Immature natural killer cell (primary cell): ENCODE data around the gene SPIRE2. TPM values are rescaled to one million over a fixed set of nuclear protein-coding genes. Genes with fewer than 3 reads are reported as not detected.
"Not testable (repeated sequence)": the region's sequence is repeated elsewhere in the genome, so short reads cannot be mapped to it uniquely, and the experiment has no call there.

ENCODE experiments used
- DNase-seq, 3 donors: peaks; one replicate each; pipeline ENCODE4 v3.0.0; 2022; ENCODE audit warnings: mixed read lengths in 1 of 3
- H3K27ac Mint-ChIP-seq, 6 donors: one replicate each; pipeline ENCODE4 v1.8.0; 2020; ENCODE audit warnings: mixed read lengths in 6 of 6, mild to moderate bottlenecking in 5 of 6, inconsistent platforms in 4 of 6, moderate library complexity in 3 of 6
- H3K27me3 Mint-ChIP-seq, 3 donors: one replicate each; pipeline ENCODE4 v1.8.0; 2020 to 2021; ENCODE audit warnings: low read depth in 3 of 3, mild to moderate bottlenecking in 3 of 3, mixed read lengths in 3 of 3, moderate library complexity in 3 of 3, inconsistent platforms in 1 of 3
- H3K36me3 Mint-ChIP-seq, 3 donors: one replicate each; pipeline ENCODE4 v1.8.0; 2020; ENCODE audit warnings: mixed read lengths in 3 of 3, inconsistent platforms in 2 of 3, mild to moderate bottlenecking in 2 of 3
- H3K4me1 Mint-ChIP-seq, 2 donors: one replicate each; pipeline ENCODE4 v1.8.0; 2020; ENCODE audit warnings: inconsistent platforms in 2 of 2, mild to moderate bottlenecking in 2 of 2, mixed read lengths in 2 of 2, moderate library complexity in 1 of 2
- H3K4me3 Mint-ChIP-seq, 5 donors: one replicate each; pipeline ENCODE4 v1.8.0; 2020; ENCODE audit warnings: mild to moderate bottlenecking in 5 of 5, mixed read lengths in 5 of 5, inconsistent platforms in 3 of 5, moderate library complexity in 3 of 5
- H3K9me3 Mint-ChIP-seq, 6 donors: one replicate each; pipeline ENCODE4 v1.8.0; 2020; ENCODE audit warnings: mild to moderate bottlenecking in 6 of 6, mixed read lengths in 6 of 6, inconsistent platforms in 4 of 6, moderate library complexity in 3 of 6
- polyA plus RNA-seq, 3 donors: library from polyadenylated mRNA; unstranded; fragments of 300-500 nt; fragmentation: Illumina TruSeq; gene quantifications; one replicate each; pipeline ENCODE4 v1.2.3, GENCODE V29; 2021

Gene SPIRE2
- polyA plus RNA-seq, 3 donors from 2014 or later: 1.0 to 1.3 (median 1.3) TPM

GRCh38 chr16:89871895-89872294, 43.6 kb downstream of the SPIRE2 start:
- no peaks in the 10 kb centered on the region for H3K9me3 Mint-ChIP-seq
- peaks cover 5 to 9% (median 6%) of the 10 kb centered on the region in 3 donors for H3K36me3 Mint-ChIP-seq

GRCh38 chr16:89873109-89873971, 45.1 kb downstream of the SPIRE2 start, which contains the start of gene TCF25:
Gene TCF25, plus strand, starts transcription at chr16:89873592. Its CDS starts 76 bp downstream, at chr16:89873668.
- peak; percentile 83 to 88 (median 87) for DNase-seq
- H3K9me3 Mint-ChIP-seq: no peaks in the 10 kb centered on the region
- peak within 1 kb of the TSS; percentile 89 to 96 (median 93) for H3K4me3 Mint-ChIP-seq
- peaks cover 5 to 14% (median 6%) of the 10 kb centered on the region in 3 donors for H3K36me3 Mint-ChIP-seq
- H3K27me3 Mint-ChIP-seq: peaks cover 18 to 27% (median 23%) of the 10 kb centered on the region in 3 donors
- H3K27ac Mint-ChIP-seq: peak within 1 kb of the TSS; percentile 95 to 99 (median 98)
- H3K4me1 Mint-ChIP-seq: peaks cover 23 to 26% of the 10 kb centered on the region in 2 donors

More at GRCh38 chr16:89871895-89872294, 43.6 kb downstream of the SPIRE2 start:
- no peak for DNase-seq
- peaks cover 15 to 19% of the 10 kb centered on the region in 2 donors for H3K4me1 Mint-ChIP-seq
- peak overlapping the region in 2 of 5 donors; percentile 41 to 44 for H3K4me3 Mint-ChIP-seq
- H3K27ac Mint-ChIP-seq: peak overlapping the region in 5 of 6 donors; percentile 40 to 99 (median 98)
- peaks cover 18 to 27% (median 23%) of the 10 kb centered on the region in 3 donors for H3K27me3 Mint-ChIP-seq

- Mint-ChIP-seq H3K36me3 (peaks cover 5 to 17% (median 6%) of the 10 kb centered on the region in 3 donors), H3K27ac (peak overlapping the region; percentile 95 to 99 (median 98)), H3K27me3 (peaks cover 18 to 27% (median 27%) of the 10 kb centered on the region in 3 donors), H3K4me3 (peak overlapping the region; percentile 89 to 96 (median 93)), H3K4me1 (peaks cover 23 to 26% of the 10 kb centered on the region in 2 donors), H3K9me3 (no peaks in the 10 kb centered on the region)
- peak; percentile 96 to 98 (median 97) for DNase-seq
These were observed 45.9 kb downstream of the SPIRE2 start for GRCh38 chr16:89873972-89874689.

- Mint-ChIP-seq H3K4me1 (peaks cover 30% of the 10 kb centered on the region in 2 donors), H3K36me3 (peaks cover 11 to 35% (median 22%) of the 10 kb centered on the region in 3 donors), H3K27me3 (peaks cover 11 to 28% (median 20%) of the 10 kb centered on the region in 3 donors)
- DNase-seq, H3K4me3 Mint-ChIP-seq, H3K9me3 Mint-ChIP-seq, H3K27ac Mint-ChIP-seq: not testable (repeated sequence)
These were observed 50.8 kb downstream of the SPIRE2 start for GRCh38 chr16:89879123-89879522.

DNA sequence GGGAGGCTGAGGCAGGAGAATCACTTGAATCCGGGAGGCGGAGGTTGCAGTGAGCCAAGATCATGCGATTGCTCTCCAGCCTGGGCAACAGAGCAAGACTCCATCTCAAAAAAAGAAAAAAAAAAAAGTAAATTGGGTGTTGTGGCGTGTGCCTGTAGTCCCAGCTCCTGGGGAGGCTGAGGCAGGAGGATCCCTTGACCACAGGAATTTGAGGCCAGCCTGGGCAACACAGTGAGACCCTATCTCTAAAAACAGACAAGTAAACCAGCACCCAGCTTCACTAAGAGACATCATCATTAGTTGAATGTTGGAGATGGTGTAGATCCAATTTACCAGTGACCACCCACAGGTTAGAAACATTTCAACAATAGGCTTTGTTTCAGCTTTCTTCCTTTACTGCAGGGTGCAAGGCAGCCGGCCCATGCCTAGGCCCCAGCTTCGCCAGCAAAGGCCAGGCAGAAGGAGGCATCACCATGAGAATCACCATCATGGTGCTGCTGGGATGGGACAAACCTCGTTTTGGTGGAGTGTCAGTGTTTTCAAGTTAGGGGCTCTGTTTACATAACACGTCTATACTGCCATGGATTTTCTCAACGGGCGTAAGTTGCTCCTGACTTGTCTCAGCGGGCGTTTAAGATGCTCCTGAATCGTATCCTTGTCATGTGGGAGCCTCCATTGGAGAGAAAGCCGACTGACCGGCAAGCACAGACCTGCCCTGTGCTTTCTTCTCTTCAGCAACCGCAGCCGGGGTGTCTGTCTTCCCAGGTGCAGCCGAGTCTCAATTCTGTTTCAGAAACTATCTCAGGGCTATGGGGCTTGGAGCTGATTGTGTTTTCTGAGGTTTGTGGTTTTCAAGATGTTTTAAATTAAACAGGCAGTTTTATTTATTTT, 52.4 kb downstream of the SPIRE2 start:
- Mint-ChIP-seq H3K27me3 (peaks cover 8 to 20% (median 14%) of the 10 kb centered on the region in 3 donors), H3K36me3 (peaks cover 16 to 39% (median 23%) of the 10 kb centered on the region in 3 donors), H3K4me1 (peaks cover 20 to 25% of the 10 kb centered on the region in 2 donors), H3K9me3 (no peaks in the 10 kb centered on the region), H3K27ac (peak overlapping the region in 2 of 6 donors; percentile 20 to 36), H3K4me3 (no peak overlapping the region)
- no peak for DNase-seq

- Mint-ChIP-seq H3K27me3 (peaks cover 8 to 23% (median 13%) of the 10 kb centered on the region in 3 donors), H3K27ac (no peak overlapping the region), H3K4me1 (peaks cover 16 to 25% of the 10 kb centered on the region in 2 donors), H3K4me3 (no peak overlapping the region), H3K9me3 (no peaks in the 10 kb centered on the region), H3K36me3 (peaks cover 16 to 39% (median 23%) of the 10 kb centered on the region in 3 donors)
- DNase-seq: no peak
These were observed 53.1 kb downstream of the SPIRE2 start for GRCh38 chr16:89881368-89881730.

DNA sequence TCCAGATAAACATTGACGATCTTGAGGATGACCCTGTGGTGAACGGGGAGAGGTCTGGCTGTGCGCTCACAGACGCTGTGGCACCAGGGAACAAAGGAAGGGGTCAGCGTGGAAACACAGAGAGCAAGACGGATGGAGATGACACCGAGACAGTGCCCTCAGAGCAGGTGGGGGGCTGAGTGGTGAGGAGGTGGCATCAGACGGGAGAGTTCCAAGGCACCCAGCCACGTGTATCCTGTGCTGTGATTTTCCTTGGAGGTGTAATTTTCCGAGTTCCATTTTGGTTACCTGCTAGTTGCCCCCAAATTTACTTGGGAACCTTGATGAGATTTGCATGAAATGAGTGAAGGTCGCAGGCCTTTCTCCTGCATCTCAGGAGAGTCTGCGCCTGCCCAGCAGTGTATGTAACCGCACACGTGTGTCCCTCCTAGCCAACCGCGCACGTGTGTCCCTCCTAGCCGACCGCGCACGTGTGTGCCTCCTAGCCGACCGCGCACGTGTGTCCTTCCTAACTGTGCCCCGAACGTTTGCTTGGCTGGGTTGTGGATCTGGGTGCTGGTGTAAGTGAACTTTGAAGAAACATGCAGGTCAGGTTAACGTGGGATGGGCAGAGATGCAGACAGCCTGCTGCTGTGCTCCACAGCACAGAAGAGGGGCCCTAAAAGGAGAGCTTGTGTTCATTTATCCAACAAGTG, 55.2 kb downstream of the SPIRE2 start:
- Mint-ChIP-seq H3K9me3 (no peaks in the 10 kb centered on the region), H3K27ac (peak overlapping the region in 2 of 6 donors; percentile 56 to 57), H3K27me3 (peaks cover 8 to 23% (median 15%) of the 10 kb centered on the region in 3 donors), H3K36me3 (peaks cover 16 to 44% (median 30%) of the 10 kb centered on the region in 3 donors), H3K4me3 (peak overlapping the region in 1 of 5 donors; percentile 15), H3K4me1 (peaks cover 9 to 17% of the 10 kb centered on the region in 2 donors)
- no peak for DNase-seq

GRCh38 chr16:89884041-89884421, 55.8 kb downstream of the SPIRE2 start:
- Mint-ChIP-seq H3K36me3 (peaks cover 16 to 42% (median 30%) of the 10 kb centered on the region in 3 donors), H3K9me3 (no peaks in the 10 kb centered on the region), H3K4me1 (peaks cover 9 to 17% of the 10 kb centered on the region in 2 donors), H3K4me3 (no peak overlapping the region), H3K27me3 (peaks cover 8 to 23% (median 11%) of the 10 kb centered on the region in 3 donors), H3K27ac (peak overlapping the region in 1 of 6 donors; percentile 57)
- no peak for DNase-seq

GRCh38 chr16:89887243-89887642, 59.0 kb downstream of the SPIRE2 start:
- H3K36me3 Mint-ChIP-seq: peaks cover 16 to 49% (median 27%) of the 10 kb centered on the region in 3 donors
- H3K27ac Mint-ChIP-seq: no peak overlapping the region
- H3K4me1 Mint-ChIP-seq: peaks cover 10 to 28% of the 10 kb centered on the region in 2 donors
- no peaks in the 10 kb centered on the region for H3K9me3 Mint-ChIP-seq
- no peak overlapping the region for H3K4me3 Mint-ChIP-seq
- peaks cover 11 to 18% (median 17%) of the 10 kb centered on the region in 3 donors for H3K27me3 Mint-ChIP-seq
- no peak for DNase-seq

DNA sequence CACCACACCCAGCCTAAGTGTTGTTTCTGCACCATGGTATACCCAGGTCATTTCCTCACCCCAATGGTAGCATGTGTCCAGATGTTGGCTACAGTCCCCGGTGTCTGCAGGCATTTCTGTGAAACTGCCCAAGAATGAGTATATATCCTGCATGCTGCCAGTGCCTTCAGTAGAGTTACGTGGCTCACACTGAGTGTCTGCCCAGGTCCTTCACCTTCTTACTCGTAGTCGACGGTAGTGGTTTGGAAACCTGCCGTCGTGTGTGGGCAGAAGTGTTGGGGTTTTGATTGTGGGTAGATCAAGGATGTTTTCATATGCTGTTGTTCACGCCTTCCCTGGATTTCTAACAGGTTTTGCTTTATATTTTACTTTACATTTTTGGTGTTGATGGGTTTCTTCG, 61.9 kb downstream of the SPIRE2 start:
- Mint-ChIP-seq H3K4me3 (peak overlapping the region in 1 of 5 donors; percentile 14), H3K4me1 (peaks cover 8 to 24% of the 10 kb centered on the region in 2 donors), H3K36me3 (peaks cover 3 to 28% (median 14%) of the 10 kb centered on the region in 3 donors), H3K27me3 (peaks cover 6 to 13% (median 7%) of the 10 kb centered on the region in 3 donors), H3K9me3 (no peaks in the 10 kb centered on the region), H3K27ac (peak overlapping the region; percentile 11 to 70 (median 45))
- DNase-seq: peak in 2 of 3 donors; percentile 25 to 47

DNA sequence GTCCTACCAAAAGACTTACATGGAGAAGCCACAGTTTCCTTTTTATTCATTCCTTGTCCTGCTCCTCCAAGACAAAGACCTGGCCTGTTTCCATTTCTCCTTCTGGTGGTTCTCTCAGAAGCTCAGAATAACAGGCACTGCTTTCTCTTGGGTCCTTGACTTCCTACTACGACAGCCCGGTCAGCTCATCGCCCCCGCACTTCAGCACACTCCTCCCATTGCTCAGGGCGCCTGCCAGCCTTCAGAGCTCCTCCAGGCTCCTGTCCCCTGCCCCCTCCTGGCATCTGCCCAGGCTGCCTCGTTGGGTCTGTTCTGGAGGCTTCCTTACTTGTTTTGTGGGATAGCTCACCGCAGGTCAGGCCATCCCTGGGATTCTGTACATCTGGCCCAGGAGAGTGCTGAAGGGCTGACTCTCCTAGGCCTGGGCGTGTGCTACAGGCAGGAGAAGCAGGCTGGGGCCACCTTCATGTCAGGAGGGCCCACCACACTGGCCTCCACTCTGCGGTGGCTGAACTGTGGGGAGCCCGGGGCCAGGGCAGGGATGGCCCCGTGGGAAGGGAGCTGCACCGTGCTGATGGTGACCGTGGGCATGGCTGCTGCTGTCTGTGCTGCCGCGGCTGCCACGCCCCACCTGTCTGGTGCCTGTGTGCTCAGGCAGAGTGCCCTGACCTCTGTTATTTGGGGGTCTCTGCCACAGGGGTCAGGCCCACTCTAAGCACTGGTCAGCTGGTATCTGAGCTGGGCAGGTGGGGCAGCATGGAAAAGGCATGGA, 62.8 kb downstream of the SPIRE2 start:
- H3K27me3 Mint-ChIP-seq: peaks cover 2 to 13% (median 10%) of the 10 kb centered on the region in 3 donors
- H3K36me3 Mint-ChIP-seq: peaks cover 4 to 27% (median 11%) of the 10 kb centered on the region in 3 donors
- no peak overlapping the region for H3K4me3 Mint-ChIP-seq
- H3K4me1 Mint-ChIP-seq: peaks cover 8 to 20% of the 10 kb centered on the region in 2 donors
- DNase-seq: no peak
- peak overlapping the region in 1 of 6 donors; percentile 35 for H3K27ac Mint-ChIP-seq
- no peaks in the 10 kb centered on the region for H3K9me3 Mint-ChIP-seq
